HG02642 (cell line): ENCODE measurements around the gene EXOC5.

ENCODE experiments used
- ATAC-seq: cut with Tn5 transposase; IDR thresholded peaks from one replicate; pipeline ENCODE4 v1.9.1; 2021; ENCODE audit warnings: mild to moderate bottlenecking; ENCODE audit not compliant: unreplicated experiment, poor library complexity

Gene EXOC5, protein sequence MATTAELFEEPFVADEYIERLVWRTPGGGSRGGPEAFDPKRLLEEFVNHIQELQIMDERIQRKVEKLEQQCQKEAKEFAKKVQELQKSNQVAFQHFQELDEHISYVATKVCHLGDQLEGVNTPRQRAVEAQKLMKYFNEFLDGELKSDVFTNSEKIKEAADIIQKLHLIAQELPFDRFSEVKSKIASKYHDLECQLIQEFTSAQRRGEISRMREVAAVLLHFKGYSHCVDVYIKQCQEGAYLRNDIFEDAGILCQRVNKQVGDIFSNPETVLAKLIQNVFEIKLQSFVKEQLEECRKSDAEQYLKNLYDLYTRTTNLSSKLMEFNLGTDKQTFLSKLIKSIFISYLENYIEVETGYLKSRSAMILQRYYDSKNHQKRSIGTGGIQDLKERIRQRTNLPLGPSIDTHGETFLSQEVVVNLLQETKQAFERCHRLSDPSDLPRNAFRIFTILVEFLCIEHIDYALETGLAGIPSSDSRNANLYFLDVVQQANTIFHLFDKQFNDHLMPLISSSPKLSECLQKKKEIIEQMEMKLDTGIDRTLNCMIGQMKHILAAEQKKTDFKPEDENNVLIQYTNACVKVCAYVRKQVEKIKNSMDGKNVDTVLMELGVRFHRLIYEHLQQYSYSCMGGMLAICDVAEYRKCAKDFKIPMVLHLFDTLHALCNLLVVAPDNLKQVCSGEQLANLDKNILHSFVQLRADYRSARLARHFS

GRCh38 chr14:57268161-57269069 is at the start of gene EXOC5, which contains the start of gene AP5M1:
EXOC5 (minus strand) TSS chr14:57268905; CDS start chr14:57268648, 257 bp downstream.
AP5M1 (plus strand) TSS chr14:57268971; CDS start chr14:57269315, 344 bp downstream.
- ATAC-seq, result peak; percentile 93

- ATAC-seq, result no peak
Measured at GRCh38 chr14:57317248-57317833, 48.6 kb upstream of the EXOC5 start.

DNA sequence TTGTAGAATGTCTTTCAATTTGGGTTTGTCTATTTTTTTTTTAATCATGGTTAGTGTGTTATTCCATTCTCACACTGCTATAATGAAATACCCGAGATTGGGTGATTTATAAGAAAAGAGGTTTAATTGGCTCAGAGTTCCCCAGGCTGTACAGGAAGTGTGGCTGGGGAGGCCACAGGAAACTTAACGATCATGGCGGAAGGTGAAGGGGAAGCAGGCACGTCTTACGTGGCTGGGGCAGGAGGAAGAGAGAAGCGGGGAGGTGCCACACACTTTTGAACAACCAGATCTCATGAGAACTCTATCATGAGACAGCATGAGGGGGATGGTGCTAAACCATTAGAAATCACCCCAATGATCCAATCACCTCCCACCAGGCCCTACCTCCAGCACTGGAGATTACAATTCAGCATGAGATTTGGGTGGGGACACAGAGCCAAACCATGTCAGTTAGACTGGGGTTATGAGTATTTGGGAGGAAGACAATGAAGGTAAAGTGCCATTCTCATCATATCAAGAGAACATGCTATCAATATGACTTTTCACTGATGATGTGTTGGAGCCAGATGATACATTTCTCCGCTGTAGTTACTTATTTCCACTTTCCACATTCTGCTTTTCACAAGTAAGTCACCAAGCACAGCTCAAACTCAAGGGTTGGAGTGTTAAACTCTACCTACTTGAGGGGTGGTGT is 45.8 kb upstream of the EXOC5 start:
- no peak for ATAC-seq

DNA sequence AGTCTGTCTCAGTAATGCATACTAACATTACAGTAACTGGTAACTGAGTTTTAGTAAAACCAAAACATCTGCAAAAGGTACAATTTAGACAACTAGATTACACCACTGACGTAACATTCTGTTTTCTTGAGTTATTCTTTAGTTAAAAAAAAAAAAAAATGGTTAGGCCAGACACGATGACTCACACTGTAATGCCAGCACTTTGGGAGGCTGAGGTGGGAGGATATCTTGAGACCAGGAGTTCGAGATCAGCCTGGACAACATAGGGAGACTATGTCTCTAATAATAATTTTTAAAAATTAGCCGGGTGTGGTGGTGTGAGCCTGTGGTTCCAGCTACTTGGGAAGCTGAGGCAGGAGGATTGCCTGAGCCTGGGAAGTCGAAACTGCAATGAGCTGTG is 34.2 kb upstream of the EXOC5 start:
- ATAC-seq, result no peak

DNA sequence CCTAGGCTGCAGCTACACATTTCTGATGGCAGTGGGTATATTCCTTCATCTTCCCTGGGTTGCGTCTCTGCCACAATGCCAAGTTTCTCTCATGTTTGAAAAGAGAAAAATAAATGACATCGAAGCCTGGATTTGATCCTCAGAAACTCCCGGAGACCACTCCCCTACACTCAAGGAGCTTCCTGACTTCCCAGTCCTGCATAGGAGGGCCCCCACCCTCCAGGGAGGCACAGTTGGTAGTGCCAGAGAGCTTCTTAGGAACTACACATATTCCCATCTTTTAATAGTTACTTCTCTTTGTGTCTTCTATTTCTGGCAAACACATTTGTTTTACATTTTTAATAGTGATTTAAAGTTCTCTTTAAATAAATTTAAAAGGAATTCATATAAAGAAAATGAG is 30.8 kb upstream of the EXOC5 start:
- no peak for ATAC-seq

DNA sequence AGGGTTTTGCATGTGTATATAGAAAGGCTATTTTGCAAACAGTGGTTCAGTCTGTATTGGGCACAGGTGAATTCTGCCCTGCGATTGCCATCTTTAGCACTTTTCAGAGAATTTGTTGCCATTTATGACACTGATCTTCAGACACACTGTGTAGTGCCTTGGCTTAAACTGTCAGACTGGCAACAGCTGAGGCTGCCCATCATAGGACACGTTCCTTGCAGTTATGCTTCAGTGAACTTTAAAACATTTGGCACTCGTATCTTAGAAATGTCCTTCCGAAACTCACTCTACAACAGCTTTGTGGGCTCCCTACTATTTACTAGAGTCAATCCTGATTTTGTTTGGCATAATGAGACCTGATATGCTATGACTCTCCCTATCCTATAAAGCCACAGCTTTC is 29.1 kb upstream of the EXOC5 start:
- ATAC-seq, result no peak

DNA sequence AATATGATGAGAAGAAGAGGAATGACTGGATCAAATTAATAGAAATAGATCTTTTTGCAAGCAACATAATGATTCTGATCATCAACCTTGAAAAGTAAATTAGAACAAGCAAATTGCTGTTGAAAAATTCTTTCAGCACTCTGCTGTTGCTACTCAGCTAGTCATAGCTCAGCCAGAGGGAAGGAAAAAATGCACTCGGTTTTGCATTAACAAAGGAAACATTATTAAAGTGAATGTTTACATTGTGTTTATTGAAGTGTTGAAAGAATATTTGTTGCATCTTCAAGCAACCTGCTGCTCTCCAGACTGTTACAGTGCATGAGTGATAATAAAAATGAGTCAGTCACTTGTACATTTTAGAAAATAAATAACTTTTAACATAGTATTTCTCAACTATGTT is 26.5 kb upstream of the EXOC5 start:
- ATAC-seq, result no peak

GRCh38 chr14:57293866-57294837 is 25.4 kb upstream of the EXOC5 start:
- ATAC-seq, result no peak

GRCh38 chr14:57291692-57292647 is 23.3 kb upstream of the EXOC5 start:
- no peak for ATAC-seq

DNA sequence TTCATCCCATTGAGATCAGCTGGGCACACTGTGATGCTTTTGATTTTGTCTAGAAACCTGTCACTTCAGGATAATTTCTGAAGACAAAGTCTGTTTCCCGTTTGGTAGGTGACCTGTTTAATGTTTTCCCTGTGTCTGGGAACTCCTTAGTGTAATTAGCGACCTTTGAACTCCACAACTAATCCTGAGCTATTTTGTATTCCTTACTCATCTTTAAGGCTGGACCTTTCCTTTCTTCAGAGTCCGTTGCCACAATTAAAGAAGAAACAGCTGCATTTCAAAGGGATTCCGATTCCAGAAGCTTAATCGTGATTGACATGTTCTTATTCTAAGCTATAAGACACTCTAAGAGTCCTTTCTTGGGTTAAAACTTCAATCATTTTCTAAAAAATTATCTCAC is 22.0 kb upstream of the EXOC5 start:
- ATAC-seq, result no peak

GRCh38 chr14:57287745-57288144 is 19.0 kb upstream of the EXOC5 start:
- ATAC-seq, result no peak

DNA sequence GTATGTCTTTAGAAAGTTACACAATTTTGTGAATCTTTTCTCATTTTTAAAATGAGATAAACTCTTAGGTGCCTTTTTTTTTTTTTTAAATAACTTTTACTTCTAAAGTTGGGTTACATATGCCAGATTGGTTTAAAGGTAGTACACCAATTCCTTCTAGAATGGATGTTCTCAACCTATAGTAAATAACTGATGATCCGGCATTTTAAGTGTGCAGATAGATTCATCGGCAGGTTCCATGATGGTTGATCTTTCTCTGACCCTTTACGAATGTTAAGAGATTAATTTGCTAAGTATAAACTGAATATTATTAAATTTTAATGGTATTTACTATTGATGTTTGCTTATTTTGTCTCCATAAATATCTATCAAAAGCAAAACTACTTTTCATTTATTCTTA is 8.4 kb upstream of the EXOC5 start:
- ATAC-seq, result no peak

- no peak for ATAC-seq
Measured at GRCh38 chr14:57275023-57275664, 6.4 kb upstream of the EXOC5 start.

GRCh38 chr14:57274551-57274950 is 5.8 kb upstream of the EXOC5 start:
- no peak for ATAC-seq

GRCh38 chr14:57273236-57273635 is 4.5 kb upstream of the EXOC5 start:
- no peak for ATAC-seq

- no peak for ATAC-seq
Measured at GRCh38 chr14:57266065-57266464, 2.6 kb downstream of the EXOC5 start.

- no peak for ATAC-seq
Measured at GRCh38 chr14:57262117-57262516, 6.6 kb downstream of the EXOC5 start.
